Subcutaneous adipose tissue (tissue), 4 donors: ENCODE measurements around the gene OR2A25. TPM values are rescaled to one million over a fixed set of nuclear protein-coding genes. Genes with fewer than 3 reads are reported as not detected.

Experiments used
- CTCF ChIP-seq: fragments of 450-650 bp; IDR thresholded peaks from one replicate; pipeline ENCODE4 v1.5.1; 2016; ENCODE audit warnings: low read depth, mild to moderate bottlenecking, control low read depth, antibody characterized with exemption, moderate library complexity
- total RNA-seq, 4 donors: library from RNA; depleted of rRNA; stranded (reverse); fragments of >200 nt; gene quantifications; one replicate each; pipeline ENCODE4 v1.1.0, GENCODE V29; 2016

OR2A25 gene
- total RNA-seq, 4 donors from 2014 or later: not detected

GRCh38 chr7:144027974-144028373 lies 41.6 kb upstream of the OR2A25 start:
- no peak for TF ChIP-seq CTCF

- no peak for TF ChIP-seq CTCF
Observed at GRCh38 chr7:144028547-144028946, 41.1 kb upstream of the OR2A25 start.

- no peak for TF ChIP-seq CTCF
Observed at GRCh38 chr7:144032516-144032915, 37.1 kb upstream of the OR2A25 start.

GRCh38 chr7:144032985-144033709 lies 36.5 kb upstream of the OR2A25 start:
- no peak for TF ChIP-seq CTCF

GRCh38 chr7:144035385-144035784 lies 34.2 kb upstream of the OR2A25 start:
- no peak for TF ChIP-seq CTCF

- no peak for TF ChIP-seq CTCF
Observed at GRCh38 chr7:144036302-144036885, 33.2 kb upstream of the OR2A25 start.

- TF ChIP-seq CTCF: no peak
Observed at GRCh38 chr7:144037414-144038035, 32.1 kb upstream of the OR2A25 start.
